Neural cell (in vitro differentiated cells): Measurements from ENCODE around the gene FARP2.

ENCODE experiments used
- EP300 ChIP-seq: fragments of 450-650 bp; conservative IDR thresholded peaks from 2 replicates; pipeline ENCODE4 v1.6.1; 2014; ENCODE audit warnings: antibody characterized with exemption, mild to moderate bottlenecking, moderate library complexity; ENCODE audit not compliant: poor library complexity, severe bottlenecking
- EZH2 ChIP-seq: fragments of 200-600, 300-800 bp; shearing (Covaris generic), sonication (generic); IDR thresholded peaks from 2 replicates; pipeline ENCODE4 v1.6.1; 2014; ENCODE audit warnings: antibody characterized with exemption, low read length, borderline replicate concordance, mild to moderate bottlenecking; ENCODE audit not compliant: insufficient read depth, poor library complexity, severe bottlenecking
- RAD21 ChIP-seq: fragments of 450-650 bp; conservative IDR thresholded peaks from 2 replicates; pipeline ENCODE4 v1.6.1; 2014; ENCODE audit warnings: antibody characterized with exemption, mild to moderate bottlenecking, moderate library complexity
- TF ChIP-seq, protein P1 (sequence below): fragments of 450-650 bp; IDR thresholded peaks from 2 replicates; pipeline ENCODE4 v1.5.1; 2014; ENCODE audit warnings: antibody characterized with exemption, mild to moderate bottlenecking, moderate library complexity; ENCODE audit not compliant: poor library complexity, severe bottlenecking

DNA sequence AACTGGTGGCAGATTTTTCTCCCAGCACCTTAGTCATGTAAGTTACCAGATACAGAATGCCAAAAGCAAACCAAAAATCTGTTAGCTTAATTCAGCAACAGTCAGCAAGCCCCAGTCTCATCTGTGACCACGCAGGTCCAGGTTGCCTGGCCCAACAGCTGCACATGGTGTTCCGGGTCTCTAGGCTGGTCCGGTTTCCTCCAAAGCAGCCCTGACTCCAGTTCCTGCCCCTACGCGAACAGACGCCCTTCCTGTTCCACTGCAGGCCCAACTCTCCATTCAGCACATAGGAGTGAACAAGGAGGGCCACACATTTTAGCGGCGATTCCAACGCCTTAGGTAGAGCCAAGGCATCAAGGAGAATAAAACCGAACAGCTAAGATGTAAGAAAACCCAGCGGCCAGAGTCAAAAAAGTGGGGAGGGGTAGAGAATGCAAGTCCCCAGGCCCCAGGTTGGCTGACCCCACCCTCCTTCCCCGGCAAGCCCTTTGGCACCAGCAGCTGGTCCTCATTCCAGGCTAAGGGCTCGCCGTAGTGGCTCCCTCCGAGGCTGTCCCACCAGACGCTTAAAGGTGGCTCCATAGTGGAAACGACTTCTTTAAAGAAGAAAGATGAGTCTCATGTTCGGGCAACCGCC, 150.8 kb downstream of the FARP2 start:
- TF ChIP-seq, protein P1, sequence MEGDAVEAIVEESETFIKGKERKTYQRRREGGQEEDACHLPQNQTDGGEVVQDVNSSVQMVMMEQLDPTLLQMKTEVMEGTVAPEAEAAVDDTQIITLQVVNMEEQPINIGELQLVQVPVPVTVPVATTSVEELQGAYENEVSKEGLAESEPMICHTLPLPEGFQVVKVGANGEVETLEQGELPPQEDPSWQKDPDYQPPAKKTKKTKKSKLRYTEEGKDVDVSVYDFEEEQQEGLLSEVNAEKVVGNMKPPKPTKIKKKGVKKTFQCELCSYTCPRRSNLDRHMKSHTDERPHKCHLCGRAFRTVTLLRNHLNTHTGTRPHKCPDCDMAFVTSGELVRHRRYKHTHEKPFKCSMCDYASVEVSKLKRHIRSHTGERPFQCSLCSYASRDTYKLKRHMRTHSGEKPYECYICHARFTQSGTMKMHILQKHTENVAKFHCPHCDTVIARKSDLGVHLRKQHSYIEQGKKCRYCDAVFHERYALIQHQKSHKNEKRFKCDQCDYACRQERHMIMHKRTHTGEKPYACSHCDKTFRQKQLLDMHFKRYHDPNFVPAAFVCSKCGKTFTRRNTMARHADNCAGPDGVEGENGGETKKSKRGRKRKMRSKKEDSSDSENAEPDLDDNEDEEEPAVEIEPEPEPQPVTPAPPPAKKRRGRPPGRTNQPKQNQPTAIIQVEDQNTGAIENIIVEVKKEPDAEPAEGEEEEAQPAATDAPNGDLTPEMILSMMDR = no peak
- TF ChIP-seq EZH2 (no peak), RAD21 (no peak), EP300 (no peak)
